Measurements from ENCODE around the gene ZNF823. TPM values are rescaled to one million over a fixed set of nuclear protein-coding genes. Genes with fewer than 3 reads are reported as not detected.

The ZNF823 gene
- 1 to 10 TPM; 1.4 to 4.1 (median 2.6) TPM for total RNA-seq

DNA sequence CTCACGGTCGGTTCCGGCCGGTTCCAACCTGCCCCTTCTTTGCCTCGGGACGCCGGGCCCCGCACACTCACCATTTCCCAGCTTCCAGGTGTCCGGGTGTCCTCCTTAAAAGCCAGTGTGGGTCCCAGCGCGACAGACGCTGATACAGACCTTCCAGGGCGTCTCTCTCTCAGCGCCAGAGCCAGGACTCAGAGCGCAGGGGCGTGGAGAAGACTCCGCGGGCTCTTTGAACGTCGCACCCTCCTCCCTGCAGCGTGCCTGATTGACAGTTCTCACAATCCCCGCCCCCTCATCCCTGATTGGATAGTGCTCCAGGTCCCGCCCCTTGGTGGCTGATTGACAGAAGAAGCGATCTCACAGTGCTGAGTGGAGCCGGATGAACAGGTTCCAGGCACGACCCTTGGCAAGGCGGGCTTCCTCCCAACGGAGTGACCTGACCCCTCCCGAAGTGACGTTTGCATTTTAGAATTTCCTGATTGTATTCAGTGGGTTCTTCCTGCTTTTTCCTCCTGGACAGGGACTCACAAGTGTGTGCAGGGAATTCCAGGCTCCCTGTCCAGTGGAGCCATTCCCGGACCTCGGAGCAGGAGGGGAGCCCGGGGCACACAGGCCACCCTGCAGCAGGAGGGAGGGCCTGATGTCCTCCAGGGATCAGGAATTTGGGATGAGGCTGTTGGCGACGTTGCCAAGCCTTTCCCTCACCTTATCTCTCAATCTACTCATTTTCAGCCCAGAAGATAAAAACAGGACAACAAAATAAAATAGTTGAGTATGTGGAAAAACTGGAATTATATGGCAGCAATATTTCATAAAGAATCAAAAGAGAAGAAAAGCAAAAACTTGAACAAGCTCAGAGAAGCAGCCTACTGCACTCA is at the start of gene ZNF823:
ZNF823 (minus strand) TSS at position 201 of the 875 bp plus-strand sequence; CDS start at position 74, 127 bp downstream.
- ATAC-seq: peak; percentile 99

DNA sequence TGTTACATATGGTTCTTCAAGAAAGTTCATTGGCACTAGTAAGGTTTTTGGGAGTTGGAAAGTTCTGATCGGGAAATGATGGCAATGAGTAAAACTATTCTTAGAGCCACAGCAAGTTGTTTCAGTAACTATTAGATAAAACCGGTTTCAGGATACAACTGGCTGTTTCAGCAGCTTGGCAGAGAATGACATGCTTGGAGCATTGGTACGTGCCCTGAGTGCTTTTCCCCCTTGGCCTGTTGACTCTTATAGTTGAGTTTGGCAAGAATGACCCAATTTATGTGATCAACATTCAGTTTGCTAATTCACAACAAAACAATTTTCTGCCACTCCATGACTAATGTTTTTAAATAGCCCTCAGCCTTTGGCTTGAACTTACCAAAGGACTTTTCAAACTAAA is 48.8 kb upstream of the ZNF823 start:
- no peak for ATAC-seq
- Histone ChIP-seq H3K4me3 (no peak overlapping the region), H3K27ac (no peak overlapping the region), H3K4me1 (no peaks in the 10 kb centered on the region), H3K36me3 (peaks cover 1 to 21% of the 10 kb centered on the region in 2 donors), H3K9me3 (peaks cover 0 to 65% (median 3%) of the 10 kb centered on the region in 3 donors), H3K27me3 (no peaks in the 10 kb centered on the region)
- no peak for DNase-seq
- intact Hi-C loops (cut with DNase I; ENCODE audit: low total_unique reads) (no loop called here), in situ Hi-C loops (cut with MboI; ENCODE audit: low sequenced_read_pairs in 4 of 4) (no loop called here)
- TF ChIP-seq POLR2A (IDR thresholded peaks at IDR 0.05): no peak
- TF ChIP-seq, protein P1, sequence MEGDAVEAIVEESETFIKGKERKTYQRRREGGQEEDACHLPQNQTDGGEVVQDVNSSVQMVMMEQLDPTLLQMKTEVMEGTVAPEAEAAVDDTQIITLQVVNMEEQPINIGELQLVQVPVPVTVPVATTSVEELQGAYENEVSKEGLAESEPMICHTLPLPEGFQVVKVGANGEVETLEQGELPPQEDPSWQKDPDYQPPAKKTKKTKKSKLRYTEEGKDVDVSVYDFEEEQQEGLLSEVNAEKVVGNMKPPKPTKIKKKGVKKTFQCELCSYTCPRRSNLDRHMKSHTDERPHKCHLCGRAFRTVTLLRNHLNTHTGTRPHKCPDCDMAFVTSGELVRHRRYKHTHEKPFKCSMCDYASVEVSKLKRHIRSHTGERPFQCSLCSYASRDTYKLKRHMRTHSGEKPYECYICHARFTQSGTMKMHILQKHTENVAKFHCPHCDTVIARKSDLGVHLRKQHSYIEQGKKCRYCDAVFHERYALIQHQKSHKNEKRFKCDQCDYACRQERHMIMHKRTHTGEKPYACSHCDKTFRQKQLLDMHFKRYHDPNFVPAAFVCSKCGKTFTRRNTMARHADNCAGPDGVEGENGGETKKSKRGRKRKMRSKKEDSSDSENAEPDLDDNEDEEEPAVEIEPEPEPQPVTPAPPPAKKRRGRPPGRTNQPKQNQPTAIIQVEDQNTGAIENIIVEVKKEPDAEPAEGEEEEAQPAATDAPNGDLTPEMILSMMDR (IDR thresholded peaks at IDR 0.05 in 4 of 5, conservative IDR thresholded peaks at IDR 0.05 in 1 of 5): no peak

More for the DNA sequence above, at the start of gene ZNF823:
- no peaks in the 10 kb centered on the region for H3K27me3 ChIP-seq
- peaks cover 8 to 14% of the 10 kb centered on the region in 2 donors for H3K4me1 ChIP-seq
- DNase-seq: peak; percentile 96 to 97
- peak within 1 kb of the TSS; percentile 82 to 96 (median 87) for H3K4me3 ChIP-seq
- intact Hi-C loops (cut with DNase I; ENCODE audit: low total_unique reads) (loop anchor here (1.0 kb wide), 2 partner anchors 28 to 296 kb away; partner anchors contain the start of gene ZNF433), in situ Hi-C loops (cut with MboI; ENCODE audit: low sequenced_read_pairs in 4 of 4) (no loop called here)
- H3K36me3 ChIP-seq: no peaks in the 10 kb centered on the region
- no peaks in the 10 kb centered on the region for H3K9me3 ChIP-seq
- TF ChIP-seq POLR2A (IDR thresholded peaks at IDR 0.05): peak; percentile 46 to 59
- TF ChIP-seq, protein P1 (IDR thresholded peaks at IDR 0.05 in 4 of 5, conservative IDR thresholded peaks at IDR 0.05 in 1 of 5): no peak
- H3K27ac ChIP-seq: peak within 1 kb of the TSS; percentile 77 to 88 (median 82)

DNA sequence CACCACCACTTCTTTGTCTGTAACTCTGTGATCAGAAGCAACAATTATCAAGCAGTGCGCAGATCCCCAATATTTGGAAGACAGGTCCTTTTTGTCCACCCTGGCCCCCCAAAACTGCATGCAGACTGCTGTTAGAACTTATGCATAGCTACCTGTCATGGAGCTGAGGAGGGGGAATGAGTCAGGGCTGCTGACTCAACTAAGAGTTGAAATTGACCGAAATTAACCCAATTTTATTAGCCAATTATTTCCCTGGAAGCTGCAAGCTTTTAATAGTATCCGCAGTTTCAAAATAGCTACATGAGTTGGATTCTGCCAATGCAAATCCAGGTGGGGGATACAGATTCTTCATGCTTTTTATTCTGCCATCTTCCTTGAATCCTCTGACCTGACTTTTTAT is 45.6 kb upstream of the ZNF823 start:
- no peaks in the 10 kb centered on the region for H3K27me3 ChIP-seq
- no peak for ATAC-seq
- no peak overlapping the region for H3K4me3 ChIP-seq
- H3K9me3 ChIP-seq: peaks cover 7 to 86% (median 22%) of the 10 kb centered on the region in 3 donors
- no peak for DNase-seq
- no peaks in the 10 kb centered on the region for H3K4me1 ChIP-seq
- no peak for TF ChIP-seq POLR2A (IDR thresholded peaks at IDR 0.05)
- TF ChIP-seq, protein P1 (IDR thresholded peaks at IDR 0.05 in 4 of 5, conservative IDR thresholded peaks at IDR 0.05 in 1 of 5): no peak
- peaks cover 20 to 53% of the 10 kb centered on the region in 2 donors for H3K36me3 ChIP-seq
- in situ Hi-C loops (cut with MboI; ENCODE audit: low sequenced_read_pairs in 4 of 4) (no loop called here), intact Hi-C loops (cut with DNase I; ENCODE audit: low total_unique reads) (no loop called here)
- no peak overlapping the region for H3K27ac ChIP-seq

DNA sequence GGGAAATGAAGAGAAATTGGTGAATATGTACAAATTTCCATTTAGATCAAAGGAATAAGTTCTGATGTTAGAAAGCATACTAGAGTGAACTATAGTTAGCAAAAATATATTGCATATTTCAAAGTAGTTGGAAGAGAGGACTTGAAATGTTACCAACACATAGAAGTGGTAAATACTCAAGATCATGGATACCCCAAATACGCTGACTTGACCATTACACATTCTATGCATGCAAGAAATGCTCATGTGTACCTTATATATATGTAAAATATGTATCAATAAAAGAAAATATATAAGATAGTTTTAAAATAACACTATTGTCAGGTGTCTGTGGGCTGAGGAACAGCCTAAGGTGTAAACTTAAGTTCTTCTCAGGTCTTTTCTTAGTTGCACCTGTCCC is 45.0 kb upstream of the ZNF823 start:
- ATAC-seq (no peak), DNase-seq (no peak)
- H3K9me3 ChIP-seq: peaks cover 7 to 80% (median 22%) of the 10 kb centered on the region in 3 donors
- H3K27ac ChIP-seq: no peak overlapping the region
- intact Hi-C loops (cut with DNase I; ENCODE audit: low total_unique reads) (no loop called here), in situ Hi-C loops (cut with MboI; ENCODE audit: low sequenced_read_pairs in 4 of 4) (no loop called here)
- TF ChIP-seq, protein P1 (IDR thresholded peaks at IDR 0.05 in 4 of 5, conservative IDR thresholded peaks at IDR 0.05 in 1 of 5): no peak
- no peak for TF ChIP-seq POLR2A (IDR thresholded peaks at IDR 0.05)
- no peak overlapping the region for H3K4me3 ChIP-seq
- H3K4me1 ChIP-seq: no peaks in the 10 kb centered on the region
- peaks cover 20 to 59% of the 10 kb centered on the region in 2 donors for H3K36me3 ChIP-seq
- no peaks in the 10 kb centered on the region for H3K27me3 ChIP-seq

All from gastrocnemius medialis (tissue), 4 donors.